Cardiac muscle cell (in vitro differentiated cells and primary cell): ENCODE measurements around the gene APBA2. TPM values are rescaled to one million over a fixed set of nuclear protein-coding genes. Genes with fewer than 3 reads are reported as not detected.

Source experiments
- DNase-seq, 2 donors: peaks; one replicate each; pipeline versions ENCODE4 v3.0.0 to v3.0.0-alpha.2; 2010 to 2017; ENCODE audit warnings: low read depth in 1 of 2, low spot score in 1 of 2
- H3K27ac ChIP-seq: fragments of 200-600 bp; sonication (generic); 2 replicates; pipeline ENCODE4 v1.5.1; 2016
- H3K27me3 ChIP-seq: fragments of 200-600 bp; sonication (generic); 2 replicates; pipeline ENCODE4 v1.6.0; 2016; ENCODE audit warnings: control low read depth
- H3K36me3 ChIP-seq: fragments of 200-600 bp; sonication (generic); 2 replicates; pipeline ENCODE4 v1.5.1; 2016; ENCODE audit warnings: control low read depth
- H3K4me1 ChIP-seq: fragments of 200-600 bp; sonication (generic); 2 replicates; pipeline ENCODE4 v1.8.1; 2017; ENCODE audit warnings: low read depth, mild to moderate bottlenecking, mixed run types
- H3K4me3 ChIP-seq: fragments of 200-600 bp; sonication (generic); 2 replicates; pipeline ENCODE4 v1.5.1; 2016; ENCODE audit warnings: mild to moderate bottlenecking
- H3K9me3 ChIP-seq: fragments of 200-600 bp; sonication (generic); 2 replicates; pipeline ENCODE4 v1.5.1; 2017; ENCODE audit warnings: low read depth, mild to moderate bottlenecking, control low read depth
- polyA plus RNA-seq: library from polyadenylated mRNA; unstranded; fragments of >200 nt; fragmentation: Nextera tagmentation; extraction: Ambion mirVana; gene quantifications from 2 replicates; pipeline ENCODE4 v1.2.1, GENCODE V29; 2016
- total RNA-seq: library from RNA; depleted of rRNA; stranded (reverse); fragments of >200 nt; gene quantifications from 2 replicates; pipeline ENCODE4 v1.2.3, GENCODE V29; 2016
- TF ChIP-seq, protein P1 (sequence below): IDR thresholded peaks from 2 replicates; pipeline ENCODE4 v1.5.1; 2012; ENCODE audit warnings: low read depth, mild to moderate bottlenecking, low read length

APBA2 gene
- total and polyA plus RNA-seq, 2 experiments from 2014 or later, result 20.5 to 33.2 TPM

DNA sequence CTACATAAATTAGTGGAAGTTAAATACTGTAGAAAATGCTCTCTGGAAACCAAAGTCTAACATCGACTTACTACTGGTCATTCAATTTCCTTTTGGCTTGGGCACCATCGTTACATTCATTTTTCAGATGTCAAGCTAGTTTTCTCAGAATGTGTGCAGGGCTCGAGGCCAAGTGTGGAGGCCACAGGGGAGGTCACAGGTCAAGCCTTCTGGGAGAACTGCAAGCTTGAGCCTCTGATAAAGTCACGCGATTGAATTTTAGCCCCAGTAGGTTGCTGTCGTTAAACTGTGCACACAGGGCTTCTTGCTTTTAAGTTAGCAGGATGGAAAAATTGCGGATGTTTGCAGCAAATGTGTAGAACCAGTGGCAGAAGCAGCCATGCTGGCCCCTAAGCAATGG is 182.2 kb downstream of the APBA2 start:
- DNase-seq, result peak in 1 of 2 donors; percentile 12
- no peak overlapping the region for H3K27ac ChIP-seq

DNA sequence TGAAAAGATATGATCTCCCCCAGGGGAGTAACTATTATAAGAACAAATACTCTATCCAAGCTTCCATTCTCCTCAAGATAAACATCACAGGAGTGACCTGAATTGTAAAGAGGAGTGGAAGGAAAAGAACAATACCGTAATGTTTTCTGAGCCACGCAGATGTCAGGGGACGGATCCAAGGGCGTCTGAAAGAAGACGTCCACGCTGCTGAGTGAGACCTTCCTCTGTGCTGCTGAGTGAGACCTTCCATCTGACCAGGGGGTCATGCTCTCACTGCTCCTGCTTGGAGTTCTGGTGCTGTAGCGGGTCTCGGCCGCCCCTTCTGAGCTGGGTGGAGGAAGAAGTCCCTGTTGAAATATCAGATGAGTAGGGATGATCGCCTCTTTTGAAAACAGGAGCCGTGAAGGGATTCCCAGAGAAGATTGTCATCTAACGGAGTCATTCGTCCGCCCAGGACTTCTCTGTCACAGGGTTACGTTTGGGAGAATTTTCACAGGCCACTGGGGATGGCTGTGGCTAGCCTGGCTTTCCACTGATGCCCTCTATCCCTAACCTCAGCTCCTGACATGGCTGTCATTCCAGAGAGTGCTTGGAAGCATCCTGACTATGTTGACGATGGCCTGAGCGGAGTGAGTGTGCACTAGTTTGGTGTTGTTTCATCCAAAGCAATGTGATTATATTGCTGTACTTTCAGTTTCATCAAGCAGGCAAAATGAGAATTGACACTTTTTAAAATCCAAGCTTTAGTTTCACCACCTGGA is 184.9 kb downstream of the APBA2 start:
- H3K4me3 ChIP-seq, result no peak overlapping the region
- DNase-seq, result no peak
- TF ChIP-seq, protein P1, sequence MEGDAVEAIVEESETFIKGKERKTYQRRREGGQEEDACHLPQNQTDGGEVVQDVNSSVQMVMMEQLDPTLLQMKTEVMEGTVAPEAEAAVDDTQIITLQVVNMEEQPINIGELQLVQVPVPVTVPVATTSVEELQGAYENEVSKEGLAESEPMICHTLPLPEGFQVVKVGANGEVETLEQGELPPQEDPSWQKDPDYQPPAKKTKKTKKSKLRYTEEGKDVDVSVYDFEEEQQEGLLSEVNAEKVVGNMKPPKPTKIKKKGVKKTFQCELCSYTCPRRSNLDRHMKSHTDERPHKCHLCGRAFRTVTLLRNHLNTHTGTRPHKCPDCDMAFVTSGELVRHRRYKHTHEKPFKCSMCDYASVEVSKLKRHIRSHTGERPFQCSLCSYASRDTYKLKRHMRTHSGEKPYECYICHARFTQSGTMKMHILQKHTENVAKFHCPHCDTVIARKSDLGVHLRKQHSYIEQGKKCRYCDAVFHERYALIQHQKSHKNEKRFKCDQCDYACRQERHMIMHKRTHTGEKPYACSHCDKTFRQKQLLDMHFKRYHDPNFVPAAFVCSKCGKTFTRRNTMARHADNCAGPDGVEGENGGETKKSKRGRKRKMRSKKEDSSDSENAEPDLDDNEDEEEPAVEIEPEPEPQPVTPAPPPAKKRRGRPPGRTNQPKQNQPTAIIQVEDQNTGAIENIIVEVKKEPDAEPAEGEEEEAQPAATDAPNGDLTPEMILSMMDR, result no peak
- no peaks in the 10 kb centered on the region for H3K27me3 ChIP-seq
- H3K4me1 ChIP-seq, result no peaks in the 10 kb centered on the region
- no peaks in the 10 kb centered on the region for H3K36me3 ChIP-seq
- H3K9me3 ChIP-seq, result no peaks in the 10 kb centered on the region
- H3K27ac ChIP-seq, result no peak overlapping the region

More for the DNA sequence above, 182.2 kb downstream of the APBA2 start:
- Histone ChIP-seq H3K36me3 (no peaks in the 10 kb centered on the region), H3K27me3 (no peaks in the 10 kb centered on the region), H3K9me3 (no peaks in the 10 kb centered on the region), H3K4me3 (no peak overlapping the region), H3K4me1 (no peaks in the 10 kb centered on the region)
- TF ChIP-seq, protein P1, result no peak

DNA sequence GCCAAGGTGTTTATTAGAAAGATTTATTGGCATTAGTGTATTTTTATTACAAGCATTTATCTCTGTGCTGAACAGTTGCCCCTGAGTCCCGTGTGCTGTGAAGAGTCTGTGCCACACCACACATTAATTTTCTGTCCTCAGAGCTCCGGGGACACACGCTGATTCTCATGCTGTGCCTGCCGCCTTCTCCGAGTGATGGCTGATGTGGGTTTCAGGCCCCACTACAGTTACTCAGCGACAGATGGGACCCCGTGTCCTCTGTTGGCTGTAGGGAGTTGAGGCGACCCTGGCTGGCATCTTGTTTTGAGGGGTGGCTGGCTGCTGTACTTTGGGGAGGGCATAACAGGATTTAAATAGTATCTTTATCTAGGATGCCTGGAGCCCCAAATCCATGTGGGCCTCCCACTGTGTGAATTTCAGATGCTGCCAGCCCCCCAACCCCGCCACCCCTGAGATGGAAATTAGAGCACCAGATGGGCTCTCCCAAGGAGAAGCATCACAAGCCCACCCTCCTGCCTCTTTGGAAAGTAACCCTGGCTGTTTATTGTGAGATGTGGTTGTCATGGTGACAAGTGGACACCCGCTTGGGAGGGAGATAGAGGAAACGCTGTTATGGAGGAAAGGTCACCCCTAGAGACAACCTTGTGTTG is 185.6 kb downstream of the APBA2 start:
- H3K4me3 ChIP-seq, result no peak overlapping the region
- no peaks in the 10 kb centered on the region for H3K9me3 ChIP-seq
- H3K27me3 ChIP-seq, result no peaks in the 10 kb centered on the region
- H3K27ac ChIP-seq, result no peak overlapping the region
- DNase-seq, result no peak
- H3K36me3 ChIP-seq, result no peaks in the 10 kb centered on the region
- TF ChIP-seq, protein P1, result no peak
- no peaks in the 10 kb centered on the region for H3K4me1 ChIP-seq

DNA sequence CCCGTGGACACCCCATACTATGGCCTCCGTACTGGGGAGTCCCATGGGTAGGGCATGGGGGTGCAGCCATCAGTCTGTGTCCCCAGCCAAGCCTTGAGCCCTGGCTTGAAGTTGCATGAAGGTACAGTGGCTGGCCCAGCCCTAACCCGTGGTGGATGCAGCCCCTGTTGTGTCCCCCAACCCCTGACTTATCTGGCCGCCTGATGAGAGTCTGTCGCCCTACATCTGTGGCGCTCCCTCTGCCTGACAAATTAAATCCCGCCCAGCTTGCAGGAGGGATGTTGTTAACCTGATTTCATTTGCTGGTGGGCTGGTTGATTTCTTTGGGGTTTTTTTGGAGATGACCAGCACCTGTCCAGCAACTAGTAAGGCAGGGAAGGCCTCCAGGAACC is 186.1 kb downstream of the APBA2 start:
- H3K36me3 ChIP-seq, result no peaks in the 10 kb centered on the region
- TF ChIP-seq, protein P1, result no peak
- no peaks in the 10 kb centered on the region for H3K9me3 ChIP-seq
- H3K27ac ChIP-seq, result no peak overlapping the region
- H3K27me3 ChIP-seq, result no peaks in the 10 kb centered on the region
- H3K4me3 ChIP-seq, result no peak overlapping the region
- DNase-seq, result no peak
- H3K4me1 ChIP-seq, result no peaks in the 10 kb centered on the region

DNA sequence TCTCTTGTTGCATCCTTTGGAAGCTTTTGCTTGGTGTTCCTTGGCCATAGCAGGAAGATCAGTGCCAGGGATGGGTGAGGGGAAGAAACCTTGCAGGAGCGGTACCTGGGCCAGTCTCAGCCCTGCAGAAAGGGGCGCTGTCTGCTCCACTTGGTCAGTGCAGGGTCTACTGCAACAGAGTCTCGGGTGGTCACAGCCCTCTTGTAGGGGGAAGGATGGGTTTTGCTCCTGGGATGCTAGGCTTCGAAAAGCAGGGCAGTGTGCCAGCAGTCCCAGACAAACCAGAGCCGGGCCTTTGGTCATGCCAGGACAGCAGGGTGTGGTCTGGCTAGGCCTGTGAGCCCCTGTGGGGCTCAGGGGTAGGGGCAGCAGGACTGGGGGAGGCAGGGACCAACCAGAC is 186.7 kb downstream of the APBA2 start:
- Histone ChIP-seq H3K4me3 (no peak overlapping the region), H3K27ac (no peak overlapping the region), H3K9me3 (no peaks in the 10 kb centered on the region), H3K36me3 (no peaks in the 10 kb centered on the region), H3K4me1 (no peaks in the 10 kb centered on the region), H3K27me3 (no peaks in the 10 kb centered on the region)
- TF ChIP-seq, protein P1, result no peak
- DNase-seq, result no peak
